Measurements from ENCODE around the gene LRMDA.
"Not testable (repeated sequence)": the region's sequence is repeated elsewhere in the genome, so short reads cannot be mapped to it uniquely, and the experiment has no call there.

Gene LRMDA

GRCh38 chr10:75739414-75740143 is 308.2 kb downstream of the LRMDA start:
- DNase-seq (ENCODE audit: low read depth, low spot score) = no peak

GRCh38 chr10:75740541-75740940 is 309.1 kb downstream of the LRMDA start:
- no peak for DNase-seq (ENCODE audit: low read depth, low spot score)

GRCh38 chr10:75742355-75742754 is 310.9 kb downstream of the LRMDA start:
- no peak for DNase-seq (ENCODE audit: low read depth, low spot score)

- no peak for DNase-seq (ENCODE audit: low read depth, low spot score)
These were observed 311.9 kb downstream of the LRMDA start for GRCh38 chr10:75743291-75743778.

- DNase-seq (ENCODE audit: low read depth, low spot score) = no peak
These were observed 312.8 kb downstream of the LRMDA start for GRCh38 chr10:75744261-75744660.

GRCh38 chr10:75746356-75746755 is 314.9 kb downstream of the LRMDA start:
- DNase-seq (ENCODE audit: low read depth, low spot score) = no peak

- not testable (repeated sequence) for DNase-seq (ENCODE audit: low read depth, low spot score)
These were observed 318.9 kb downstream of the LRMDA start for GRCh38 chr10:75750093-75750875.

- DNase-seq (ENCODE audit: low read depth, low spot score) = no peak
These were observed 319.8 kb downstream of the LRMDA start for GRCh38 chr10:75751232-75751631.

GRCh38 chr10:75753621-75754020 is 322.2 kb downstream of the LRMDA start:
- DNase-seq (ENCODE audit: low read depth, low spot score) = no peak

GRCh38 chr10:75754096-75754831 is 322.8 kb downstream of the LRMDA start:
- DNase-seq (ENCODE audit: low read depth, low spot score) = no peak

GRCh38 chr10:75755528-75755927 is 324.1 kb downstream of the LRMDA start:
- no peak for DNase-seq (ENCODE audit: low read depth, low spot score)

- DNase-seq (ENCODE audit: low read depth, low spot score) = no peak
These were observed 329.9 kb downstream of the LRMDA start for GRCh38 chr10:75761289-75761688.

GRCh38 chr10:75762431-75762802 is 331.0 kb downstream of the LRMDA start:
- DNase-seq (ENCODE audit: low read depth, low spot score) = no peak

- DNase-seq (ENCODE audit: low read depth, low spot score) = no peak
These were observed 332.2 kb downstream of the LRMDA start for GRCh38 chr10:75763652-75764051.

- no peak for DNase-seq (ENCODE audit: low read depth, low spot score)
These were observed 333.8 kb downstream of the LRMDA start for GRCh38 chr10:75764974-75765788.

- DNase-seq (ENCODE audit: low read depth, low spot score) = no peak
These were observed 334.3 kb downstream of the LRMDA start for GRCh38 chr10:75765789-75766096.

- no peak for DNase-seq (ENCODE audit: low read depth, low spot score)
These were observed 334.7 kb downstream of the LRMDA start for GRCh38 chr10:75766106-75766505.

GRCh38 chr10:75766752-75767151 is 335.3 kb downstream of the LRMDA start:
- not testable (repeated sequence) for DNase-seq (ENCODE audit: low read depth, low spot score)

GRCh38 chr10:75770626-75771081 is 339.2 kb downstream of the LRMDA start:
- no peak for DNase-seq (ENCODE audit: low read depth, low spot score)

GRCh38 chr10:75771606-75772005 is 340.2 kb downstream of the LRMDA start:
- no peak for DNase-seq (ENCODE audit: low read depth, low spot score)

- DNase-seq (ENCODE audit: low read depth, low spot score) = no peak
These were observed 340.9 kb downstream of the LRMDA start for GRCh38 chr10:75772153-75772887.
